IPS-NIHi7 (cell line): ENCODE measurements around the gene BANF2.
A peak's percentile ranks its signal among the peaks of the same experiment; 100 is the strongest.
"Not testable (repeated sequence)": the region's sequence is repeated elsewhere in the genome, so short reads cannot be mapped to it uniquely, and the experiment has no call there.

Experiments used
- DNase-seq: peaks from one replicate; pipeline ENCODE4 v3.0.0; 2012; ENCODE audit warnings: mixed read lengths; ENCODE audit errors: extremely low spot score

BANF2 gene

DNA sequence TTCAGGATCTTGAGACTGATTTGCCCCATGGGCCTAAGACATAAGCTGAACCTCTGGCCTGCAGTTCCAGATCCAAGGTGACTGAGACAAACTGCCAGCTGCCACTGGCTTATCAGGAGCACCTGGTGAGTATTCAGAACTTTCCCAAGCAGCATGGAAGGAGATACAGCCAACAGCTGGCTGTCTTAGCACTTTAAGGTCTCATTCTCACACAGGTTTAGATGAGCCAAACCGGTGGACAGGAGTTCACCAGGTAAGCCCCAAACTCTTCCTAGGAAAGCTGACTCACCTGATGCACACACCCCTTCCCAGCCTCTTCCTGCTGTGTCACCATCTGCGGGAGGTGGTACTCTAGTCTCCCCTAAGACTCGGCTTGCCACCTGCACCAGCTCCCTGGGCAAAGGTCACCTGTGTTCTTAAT, at the start of gene BANF2:
Gene BANF2 (plus strand): TSS at position 36 of the 421 bp plus-strand sequence. CDS start 25,060 bp downstream, outside the sequence.
- no peak for DNase-seq

DNA sequence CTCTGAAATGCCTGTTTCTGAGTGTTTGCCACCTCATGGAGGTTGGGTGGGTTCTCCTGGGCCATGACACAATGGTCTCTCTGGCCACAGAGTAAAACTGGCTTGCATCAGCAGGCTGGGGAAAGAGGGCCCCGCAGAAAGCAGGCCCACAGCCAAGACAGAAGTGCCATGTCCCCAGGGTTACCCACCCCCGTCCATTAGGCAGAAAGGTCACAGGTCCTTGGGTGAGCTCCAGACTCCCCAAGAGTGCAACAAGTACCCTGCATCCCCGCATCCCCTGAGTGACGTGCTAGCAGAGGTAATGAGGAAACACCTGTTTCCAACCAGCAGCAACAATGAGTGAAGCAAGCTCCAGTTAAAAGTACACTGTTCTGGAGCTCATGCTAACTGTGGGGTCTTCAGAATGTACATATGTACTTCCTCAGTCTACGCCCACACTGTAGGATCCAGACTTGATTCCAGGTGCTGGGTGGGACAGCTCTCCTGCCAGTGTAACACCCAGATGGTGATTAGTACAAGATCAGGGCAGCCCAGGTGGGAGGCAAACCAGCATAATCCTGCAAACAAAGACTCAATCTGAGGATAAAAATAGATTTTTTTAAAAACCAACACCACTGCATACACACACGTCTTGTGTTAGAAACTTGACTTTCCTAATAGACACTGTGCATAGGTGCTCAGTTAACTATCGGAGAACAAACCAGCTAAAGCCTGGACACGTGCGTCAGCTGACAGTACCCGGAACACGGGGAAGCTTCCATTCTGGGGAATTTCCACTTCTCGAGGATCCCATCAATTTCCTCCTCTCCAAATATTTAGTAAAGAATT, 49.3 kb upstream of the BANF2 start:
- no peak for DNase-seq

DNA sequence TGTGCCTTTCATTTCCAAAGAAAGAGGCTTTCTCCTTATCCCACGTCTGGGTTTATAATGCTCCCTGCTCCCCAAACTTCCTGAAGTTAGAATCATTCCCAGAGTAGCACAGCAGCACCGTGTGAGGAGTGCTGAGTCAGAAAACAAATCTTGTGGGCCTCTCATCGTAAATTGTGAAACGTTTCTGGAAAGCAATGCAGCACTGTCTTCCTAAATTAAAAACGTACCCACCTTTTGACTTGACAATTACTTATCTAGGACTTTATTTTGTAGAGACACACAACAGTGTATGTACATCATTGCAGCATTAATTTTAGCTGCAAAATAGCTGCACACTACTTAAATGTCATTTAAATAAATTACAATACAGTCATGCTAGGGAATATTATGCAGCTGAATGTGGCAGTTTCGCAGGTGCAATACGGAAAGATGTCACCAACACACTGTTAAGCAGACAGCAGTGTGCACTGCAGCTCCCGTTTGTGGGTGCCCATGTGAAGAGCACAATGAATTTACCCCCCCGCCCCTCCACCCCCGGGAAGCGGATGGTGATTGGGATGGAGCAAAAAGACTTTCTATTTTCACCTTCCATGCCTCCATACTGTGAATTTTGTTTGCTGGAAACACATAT, 48.5 kb upstream of the BANF2 start:
- DNase-seq: no peak

- no peak for DNase-seq
These were observed 47.9 kb upstream of the BANF2 start for GRCh38 chr20:17651760-17652388.

DNA sequence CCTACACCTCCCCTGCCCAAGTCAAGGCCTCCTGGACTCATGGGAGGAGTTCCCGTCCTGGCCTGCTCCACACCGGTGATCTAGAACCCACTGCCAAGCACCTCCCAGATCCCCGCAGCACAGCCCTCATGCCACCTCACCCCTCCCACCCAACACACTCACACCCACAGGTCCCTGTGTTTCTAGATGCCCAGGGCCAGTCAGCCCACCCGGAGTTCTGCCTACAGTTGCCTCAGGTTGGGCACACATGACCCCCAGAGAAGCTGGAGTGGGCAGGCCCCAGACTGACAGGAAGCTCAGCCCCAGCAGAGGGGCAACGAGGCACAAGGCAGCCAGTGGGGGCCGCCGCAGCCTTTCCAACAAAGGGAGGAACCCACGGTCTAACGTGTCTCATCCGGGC, 47.4 kb upstream of the BANF2 start:
- no peak for DNase-seq

GRCh38 chr20:17653835-17654648, 45.7 kb upstream of the BANF2 start:
- DNase-seq: no peak

GRCh38 chr20:17654649-17655285, 45.0 kb upstream of the BANF2 start:
- DNase-seq: peak; percentile 54

- DNase-seq: peak; percentile 64
These were observed 44.5 kb upstream of the BANF2 start for GRCh38 chr20:17655286-17655651.

GRCh38 chr20:17655865-17656479, 43.8 kb upstream of the BANF2 start:
- DNase-seq: no peak

- DNase-seq: no peak
These were observed 42.5 kb upstream of the BANF2 start for GRCh38 chr20:17657079-17657825.

DNA sequence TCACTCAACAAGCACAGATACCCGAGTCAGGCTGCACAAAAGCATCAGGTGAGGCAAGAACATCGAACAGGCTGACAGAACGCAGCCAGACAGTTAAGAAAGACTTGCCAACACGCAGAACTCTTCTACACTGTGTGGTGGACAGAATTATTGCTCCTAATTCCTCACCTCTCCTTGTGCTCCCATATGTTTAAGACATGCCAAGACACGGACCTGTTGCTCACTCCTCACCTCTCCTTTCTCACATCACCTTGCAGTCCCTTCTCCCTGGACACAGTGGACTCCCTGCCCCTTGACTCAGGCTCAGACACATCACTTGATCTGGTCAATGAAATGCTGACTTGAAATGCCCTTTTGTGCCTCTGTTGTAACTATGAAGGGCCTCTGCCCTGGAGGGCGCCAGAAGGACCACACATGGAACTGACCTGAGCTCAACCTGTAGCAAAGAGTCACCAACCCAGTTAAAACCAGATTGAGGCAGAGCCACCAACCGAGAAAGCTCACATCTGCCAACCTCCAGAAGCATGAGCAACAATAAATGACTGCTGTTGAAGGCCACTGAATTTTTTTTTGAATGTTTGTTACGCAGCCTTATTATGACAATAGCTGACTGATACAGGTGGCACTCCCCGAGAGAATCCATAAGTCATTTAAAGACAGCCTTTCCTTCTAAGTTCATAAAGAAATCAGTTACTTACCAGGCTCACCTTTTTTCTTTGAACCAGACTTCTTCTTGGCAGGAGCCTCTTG, 41.7 kb upstream of the BANF2 start:
- no peak for DNase-seq

GRCh38 chr20:17658648-17658993, 41.1 kb upstream of the BANF2 start:
- no peak for DNase-seq

GRCh38 chr20:17659344-17659743, 40.4 kb upstream of the BANF2 start:
- DNase-seq: not testable (repeated sequence)

GRCh38 chr20:17659801-17660200, 40.0 kb upstream of the BANF2 start:
- no peak for DNase-seq

DNA sequence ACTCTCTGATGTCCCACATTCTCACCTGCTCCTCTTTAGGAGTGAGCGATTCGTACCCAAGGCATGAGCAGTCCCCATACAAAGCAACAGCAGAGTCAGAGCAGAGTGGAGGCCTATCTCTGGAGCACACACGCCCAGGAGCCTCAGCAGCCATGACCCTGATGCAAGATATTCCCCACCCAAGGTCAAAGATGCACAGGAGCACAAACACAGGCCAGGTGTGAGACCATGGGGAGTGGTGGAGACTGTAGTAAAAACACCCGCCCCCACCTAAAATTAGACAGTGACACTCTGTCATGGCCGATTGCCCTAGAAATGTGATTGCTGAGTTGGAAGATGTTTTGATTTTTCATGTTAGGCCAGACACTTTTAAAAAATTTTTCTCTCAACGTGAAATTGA, 39.1 kb upstream of the BANF2 start:
- DNase-seq: no peak

- no peak for DNase-seq
These were observed 38.5 kb upstream of the BANF2 start for GRCh38 chr20:17661121-17661744.

DNA sequence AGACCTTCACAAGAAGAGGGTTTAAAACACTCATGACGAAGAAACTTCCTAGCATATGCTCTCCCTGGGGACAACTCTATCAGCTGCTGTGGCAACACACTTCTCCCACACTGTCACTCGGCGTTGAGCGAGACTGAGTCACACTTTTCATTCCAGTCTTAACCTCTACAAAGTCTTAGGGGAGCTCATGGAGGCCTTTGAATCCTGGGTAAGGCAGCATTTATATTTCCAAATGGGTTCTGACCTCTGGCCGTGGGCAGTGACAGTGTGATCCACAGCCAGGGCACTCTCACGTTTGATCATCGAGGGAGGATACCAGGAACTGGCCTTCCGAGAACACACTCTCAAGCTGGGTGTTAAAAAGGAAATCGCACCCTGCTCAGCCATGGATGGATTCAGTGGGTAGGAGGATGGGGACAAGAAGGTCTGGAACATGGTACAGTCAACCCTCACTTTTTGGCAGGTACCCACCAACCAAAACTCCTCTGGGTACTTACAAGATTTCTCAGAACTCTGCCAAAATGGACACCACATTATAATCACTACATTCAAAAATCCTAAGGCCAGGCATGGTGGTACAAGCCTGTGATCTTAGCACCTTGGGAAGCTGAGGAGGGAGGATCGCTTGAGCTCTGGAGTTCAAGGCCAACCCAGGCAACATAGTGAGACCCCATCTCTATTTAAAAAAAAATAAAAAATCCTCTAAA, 37.3 kb upstream of the BANF2 start:
- DNase-seq: no peak

- no peak for DNase-seq
These were observed 36.7 kb upstream of the BANF2 start for GRCh38 chr20:17663040-17663399.

- DNase-seq: no peak
These were observed 36.3 kb upstream of the BANF2 start for GRCh38 chr20:17663486-17663885.
